Retinal pigment epithelial cell (primary cell): ENCODE data around the gene PTPRJ.

Experiments
- DNase-seq: peaks from one replicate; pipeline ENCODE4 v3.0.0-alpha.2; 2010; ENCODE audit warnings: low read depth
- H3K4me3 ChIP-seq: 2 replicates; pipeline ENCODE4 v1.5.1; 2011; ENCODE audit warnings: mild to moderate bottlenecking, low read length, control low read depth, moderate library complexity
- TF ChIP-seq, protein P1 (sequence below): conservative IDR thresholded peaks from 2 replicates; pipeline ENCODE4 v1.5.1; 2011; ENCODE audit warnings: low read depth, low read length, control low read depth, inconsistent platforms

Gene PTPRJ

GRCh38 chr11:48043111-48043990 lies 63.0 kb downstream of the PTPRJ start:
- no peak for DNase-seq
- TF ChIP-seq, protein P1, sequence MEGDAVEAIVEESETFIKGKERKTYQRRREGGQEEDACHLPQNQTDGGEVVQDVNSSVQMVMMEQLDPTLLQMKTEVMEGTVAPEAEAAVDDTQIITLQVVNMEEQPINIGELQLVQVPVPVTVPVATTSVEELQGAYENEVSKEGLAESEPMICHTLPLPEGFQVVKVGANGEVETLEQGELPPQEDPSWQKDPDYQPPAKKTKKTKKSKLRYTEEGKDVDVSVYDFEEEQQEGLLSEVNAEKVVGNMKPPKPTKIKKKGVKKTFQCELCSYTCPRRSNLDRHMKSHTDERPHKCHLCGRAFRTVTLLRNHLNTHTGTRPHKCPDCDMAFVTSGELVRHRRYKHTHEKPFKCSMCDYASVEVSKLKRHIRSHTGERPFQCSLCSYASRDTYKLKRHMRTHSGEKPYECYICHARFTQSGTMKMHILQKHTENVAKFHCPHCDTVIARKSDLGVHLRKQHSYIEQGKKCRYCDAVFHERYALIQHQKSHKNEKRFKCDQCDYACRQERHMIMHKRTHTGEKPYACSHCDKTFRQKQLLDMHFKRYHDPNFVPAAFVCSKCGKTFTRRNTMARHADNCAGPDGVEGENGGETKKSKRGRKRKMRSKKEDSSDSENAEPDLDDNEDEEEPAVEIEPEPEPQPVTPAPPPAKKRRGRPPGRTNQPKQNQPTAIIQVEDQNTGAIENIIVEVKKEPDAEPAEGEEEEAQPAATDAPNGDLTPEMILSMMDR: no peak
- no peak overlapping the region for H3K4me3 ChIP-seq

DNA sequence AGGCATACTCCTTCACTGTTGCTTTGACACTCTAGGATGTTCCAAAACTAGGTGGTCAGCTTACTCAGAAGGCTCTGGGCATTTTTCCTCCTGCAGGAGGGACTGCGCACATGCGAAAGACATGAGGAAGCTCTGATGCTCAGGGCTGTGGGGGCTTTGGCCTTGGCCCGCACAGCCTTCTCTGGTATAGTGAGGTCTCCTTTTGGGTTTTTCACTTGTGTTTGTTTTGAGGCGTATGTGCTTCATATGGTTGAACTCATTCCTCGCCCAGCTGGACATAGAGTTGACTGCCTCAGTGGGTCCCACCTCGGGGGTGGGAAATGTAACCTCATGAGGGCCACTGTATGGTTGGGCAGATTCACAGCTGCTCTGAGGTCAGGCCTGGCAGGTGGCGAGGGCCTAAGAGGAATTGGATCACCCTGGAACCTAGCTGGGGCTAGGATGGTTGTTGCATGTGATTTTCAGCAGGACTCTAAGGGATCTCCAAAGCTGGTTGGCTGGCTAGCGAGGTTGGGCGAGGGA lies 63.7 kb downstream of the PTPRJ start:
- TF ChIP-seq, protein P1: no peak
- no peak for DNase-seq
- no peak overlapping the region for H3K4me3 ChIP-seq

DNA sequence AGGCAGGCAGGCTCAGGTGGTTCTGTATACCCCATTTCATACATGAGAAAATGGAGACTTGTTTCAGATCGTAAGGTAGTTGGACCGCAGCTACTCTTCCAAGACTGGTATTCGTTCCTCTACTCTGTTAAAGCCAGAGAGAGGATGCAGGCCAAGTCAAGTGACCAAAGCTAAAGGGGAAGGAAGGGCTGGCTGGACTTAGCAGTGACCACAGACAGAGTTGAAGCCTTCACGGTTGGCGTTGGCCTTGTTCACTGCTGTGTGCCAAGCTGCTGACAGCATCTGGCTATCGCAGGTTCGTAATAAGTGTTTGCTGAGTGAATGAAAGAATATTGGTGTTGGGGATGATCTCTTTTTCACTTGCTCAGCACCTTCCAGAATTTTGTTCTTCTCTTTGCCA lies 64.2 kb downstream of the PTPRJ start:
- H3K4me3 ChIP-seq: no peak overlapping the region
- no peak for DNase-seq
- TF ChIP-seq, protein P1: no peak

- no peak for DNase-seq
- H3K4me3 ChIP-seq: no peak overlapping the region
- TF ChIP-seq, protein P1: no peak
Measured at GRCh38 chr11:48045536-48045935, 65.2 kb downstream of the PTPRJ start.

DNA sequence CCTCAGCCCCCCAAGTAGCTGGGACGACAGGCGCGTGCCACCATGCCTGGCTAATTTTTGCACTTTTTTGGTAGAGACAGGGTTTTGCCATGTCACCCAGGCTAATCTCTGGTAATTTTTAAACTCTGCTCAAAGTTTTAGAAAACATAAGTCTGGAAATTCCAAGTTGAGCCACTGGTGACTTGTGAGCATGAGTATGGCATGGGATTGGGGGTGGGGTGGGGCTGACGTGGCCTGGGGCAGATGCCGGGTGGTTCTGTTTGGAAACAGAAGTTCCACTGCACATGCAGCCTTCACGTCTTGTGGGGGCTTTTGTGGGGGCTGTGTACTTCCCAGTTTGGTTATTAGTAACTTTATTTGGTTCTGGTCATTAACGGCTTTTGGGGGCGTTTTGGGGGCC lies 67.3 kb downstream of the PTPRJ start:
- peak; percentile 44 for DNase-seq
- TF ChIP-seq, protein P1: no peak
- no peak overlapping the region for H3K4me3 ChIP-seq

DNA sequence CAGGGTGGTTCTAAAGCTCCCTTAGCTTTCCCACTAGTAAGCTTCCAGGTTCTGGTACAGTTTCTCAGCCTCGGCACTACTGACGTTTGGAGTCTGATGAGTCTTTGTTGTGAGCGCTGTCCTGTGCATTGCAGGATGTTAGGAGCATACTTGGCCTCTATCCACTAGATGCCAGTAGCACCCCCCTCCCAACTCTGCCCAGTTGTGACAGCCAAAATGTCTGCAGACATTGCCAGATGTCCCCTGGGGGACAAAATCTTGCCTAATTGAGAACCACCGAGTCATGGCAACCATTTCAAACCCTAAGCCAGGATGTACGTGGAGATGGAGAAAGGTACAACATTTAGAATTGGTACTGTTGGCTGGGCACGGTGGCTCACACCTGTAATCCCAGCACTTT lies 68.7 kb downstream of the PTPRJ start:
- H3K4me3 ChIP-seq: no peak overlapping the region
- no peak for DNase-seq
- TF ChIP-seq, protein P1: no peak

- TF ChIP-seq, protein P1: no peak
- H3K4me3 ChIP-seq: no peak overlapping the region
- no peak for DNase-seq
Measured at GRCh38 chr11:48050304-48050703, 69.9 kb downstream of the PTPRJ start.
